ENCODE data around the gene ATP6V1G3.

The ATP6V1G3 gene

GRCh38 chr1:198483645-198484044 is 56.8 kb downstream of the ATP6V1G3 start:
- no peaks in the 10 kb centered on the region for H3K27me3 ChIP-seq (ENCODE audit: low read length)
- H3K9me2 ChIP-seq (replicated peaks; ENCODE audit: insufficient read depth, low read length): no peaks in the 10 kb centered on the region
- H3K9ac ChIP-seq (ENCODE audit: low read length): no peak overlapping the region
- no peak overlapping the region for H3K4me2 ChIP-seq (ENCODE audit: low read depth, low read length, poor library complexity, severe bottlenecking)
- no peak overlapping the region for H3K27ac ChIP-seq (ENCODE audit: low read depth, low read length)
- H3K4me3 ChIP-seq (ENCODE audit: insufficient read depth, low read length, poor library complexity, severe bottlenecking): no peak overlapping the region
- no peaks in the 10 kb centered on the region for H3F3A ChIP-seq (ENCODE audit: insufficient read depth)
- H2AFZ ChIP-seq (ENCODE audit: low read depth, low read length, severe bottlenecking): no peak overlapping the region
- H4K20me1 ChIP-seq (ENCODE audit: low read depth, low read length): no peaks in the 10 kb centered on the region
- TF ChIP-seq CTCF (IDR thresholded peaks at IDR 0.05; ENCODE audit: insufficient read depth, low read length, poor library complexity, severe bottlenecking) (no peak), EZH2phosphoT487 (conservative IDR thresholded peaks at IDR 0.05; ENCODE audit: low read length) (no peak)
- H3K79me2 ChIP-seq (ENCODE audit: insufficient read depth, low read length): no peaks in the 10 kb centered on the region
- no peaks in the 10 kb centered on the region for H3K36me3 ChIP-seq (ENCODE audit: low read length)
- no peaks in the 10 kb centered on the region for H3K9me3 ChIP-seq (ENCODE audit: insufficient read depth, low read length)

GRCh38 chr1:198483006-198483405 is 57.5 kb downstream of the ATP6V1G3 start:
- no peak overlapping the region for H2AFZ ChIP-seq (ENCODE audit: low read depth, low read length, severe bottlenecking)
- H3K9me2 ChIP-seq (replicated peaks; ENCODE audit: insufficient read depth, low read length): no peaks in the 10 kb centered on the region
- no peaks in the 10 kb centered on the region for H3K79me2 ChIP-seq (ENCODE audit: insufficient read depth, low read length)
- no peaks in the 10 kb centered on the region for H4K20me1 ChIP-seq (ENCODE audit: low read depth, low read length)
- no peaks in the 10 kb centered on the region for H3K9me3 ChIP-seq (ENCODE audit: insufficient read depth, low read length)
- no peaks in the 10 kb centered on the region for H3K27me3 ChIP-seq (ENCODE audit: low read length)
- no peak overlapping the region for H3K4me3 ChIP-seq (ENCODE audit: insufficient read depth, low read length, poor library complexity, severe bottlenecking)
- H3K36me3 ChIP-seq (ENCODE audit: low read length): no peaks in the 10 kb centered on the region
- no peak overlapping the region for H3K4me2 ChIP-seq (ENCODE audit: low read depth, low read length, poor library complexity, severe bottlenecking)
- H3F3A ChIP-seq (ENCODE audit: insufficient read depth): no peaks in the 10 kb centered on the region
- no peak overlapping the region for H3K9ac ChIP-seq (ENCODE audit: low read length)
- TF ChIP-seq CTCF (IDR thresholded peaks at IDR 0.05; ENCODE audit: insufficient read depth, low read length, poor library complexity, severe bottlenecking) (no peak), EZH2phosphoT487 (conservative IDR thresholded peaks at IDR 0.05; ENCODE audit: low read length) (no peak)
- H3K27ac ChIP-seq (ENCODE audit: low read depth, low read length): no peak overlapping the region

- no peak overlapping the region for H2AFZ ChIP-seq (ENCODE audit: low read depth, low read length, severe bottlenecking)
- H3K79me2 ChIP-seq (ENCODE audit: insufficient read depth, low read length): no peaks in the 10 kb centered on the region
- no peaks in the 10 kb centered on the region for H4K20me1 ChIP-seq (ENCODE audit: low read depth, low read length)
- H3K36me3 ChIP-seq (ENCODE audit: low read length): no peaks in the 10 kb centered on the region
- no peaks in the 10 kb centered on the region for H3K9me2 ChIP-seq (replicated peaks; ENCODE audit: insufficient read depth, low read length)
- H3K27me3 ChIP-seq (ENCODE audit: low read length): no peaks in the 10 kb centered on the region
- no peak overlapping the region for H3K4me3 ChIP-seq (ENCODE audit: insufficient read depth, low read length, poor library complexity, severe bottlenecking)
- no peak overlapping the region for H3K27ac ChIP-seq (ENCODE audit: low read depth, low read length)
- no peaks in the 10 kb centered on the region for H3K9me3 ChIP-seq (ENCODE audit: insufficient read depth, low read length)
- H3K4me2 ChIP-seq (ENCODE audit: low read depth, low read length, poor library complexity, severe bottlenecking): no peak overlapping the region
- no peaks in the 10 kb centered on the region for H3F3A ChIP-seq (ENCODE audit: insufficient read depth)
- H3K9ac ChIP-seq (ENCODE audit: low read length): no peak overlapping the region
- TF ChIP-seq EZH2phosphoT487 (conservative IDR thresholded peaks at IDR 0.05; ENCODE audit: low read length) (no peak), CTCF (IDR thresholded peaks at IDR 0.05; ENCODE audit: insufficient read depth, low read length, poor library complexity, severe bottlenecking) (no peak)
Measured at GRCh38 chr1:198481661-198482060, 58.8 kb downstream of the ATP6V1G3 start.

Data from SU-DHL-6 (cell line).